ENCODE data around the gene FOXP1. TPM values are rescaled to one million over a fixed set of nuclear protein-coding genes. Genes with fewer than 3 reads are reported as not detected.

FOXP1 gene
- total and polyA plus RNA-seq, 3 donors from 2014 or later, result 37.8 to 105 (median 75.9) TPM

DNA sequence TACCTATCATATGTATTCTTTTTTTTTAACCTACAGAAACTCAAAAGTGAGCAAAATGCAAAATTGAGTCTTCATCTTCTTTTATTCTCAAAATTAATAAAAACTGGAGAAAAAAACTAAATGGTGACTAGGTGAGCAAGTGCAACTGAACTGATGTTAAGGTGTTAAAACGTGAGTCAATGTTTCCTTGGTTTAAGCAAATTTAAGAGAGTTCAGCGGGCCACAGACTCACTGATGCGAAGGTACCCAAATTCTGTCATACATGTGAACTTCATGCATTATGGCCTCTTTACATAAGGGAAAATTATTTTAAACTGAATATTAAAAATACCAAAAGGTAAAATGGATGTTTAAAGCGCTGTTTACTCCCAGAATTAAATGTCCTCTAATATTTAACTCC lies 206.6 kb downstream of the FOXP1 start:
- 83 to 96% methylated on average over 4 of the region's 4 CpGs for WGBS, 2 donors

DNA sequence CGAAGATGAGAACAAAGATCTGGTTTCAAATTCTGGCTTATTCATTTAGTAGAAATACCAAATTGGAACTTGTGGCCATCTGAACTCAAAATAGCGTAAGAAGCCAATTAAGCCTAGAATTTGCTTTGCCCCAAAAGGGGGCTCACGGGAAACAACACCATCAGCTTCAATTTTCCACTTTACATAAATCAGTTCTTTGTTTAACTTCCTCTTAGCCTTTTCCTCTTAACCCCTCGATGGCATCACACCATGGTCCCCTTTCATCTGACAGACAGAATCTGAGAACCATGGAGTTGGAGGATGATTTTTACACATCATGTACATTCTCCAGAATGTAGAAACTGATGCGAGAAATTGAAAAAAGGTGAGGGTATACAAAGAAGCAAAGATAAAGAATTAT lies 207.0 kb downstream of the FOXP1 start:
- no peaks in the 10 kb centered on the region for H3K27me3 ChIP-seq
- 88 to 95% methylated on average over 5 of the region's 5 CpGs for WGBS, 2 donors
- no peak overlapping the region for H3K27ac ChIP-seq
- TF ChIP-seq POLR2A (IDR thresholded peaks at IDR 0.05), result no peak
- TF ChIP-seq, protein P1, sequence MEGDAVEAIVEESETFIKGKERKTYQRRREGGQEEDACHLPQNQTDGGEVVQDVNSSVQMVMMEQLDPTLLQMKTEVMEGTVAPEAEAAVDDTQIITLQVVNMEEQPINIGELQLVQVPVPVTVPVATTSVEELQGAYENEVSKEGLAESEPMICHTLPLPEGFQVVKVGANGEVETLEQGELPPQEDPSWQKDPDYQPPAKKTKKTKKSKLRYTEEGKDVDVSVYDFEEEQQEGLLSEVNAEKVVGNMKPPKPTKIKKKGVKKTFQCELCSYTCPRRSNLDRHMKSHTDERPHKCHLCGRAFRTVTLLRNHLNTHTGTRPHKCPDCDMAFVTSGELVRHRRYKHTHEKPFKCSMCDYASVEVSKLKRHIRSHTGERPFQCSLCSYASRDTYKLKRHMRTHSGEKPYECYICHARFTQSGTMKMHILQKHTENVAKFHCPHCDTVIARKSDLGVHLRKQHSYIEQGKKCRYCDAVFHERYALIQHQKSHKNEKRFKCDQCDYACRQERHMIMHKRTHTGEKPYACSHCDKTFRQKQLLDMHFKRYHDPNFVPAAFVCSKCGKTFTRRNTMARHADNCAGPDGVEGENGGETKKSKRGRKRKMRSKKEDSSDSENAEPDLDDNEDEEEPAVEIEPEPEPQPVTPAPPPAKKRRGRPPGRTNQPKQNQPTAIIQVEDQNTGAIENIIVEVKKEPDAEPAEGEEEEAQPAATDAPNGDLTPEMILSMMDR (IDR thresholded peaks at IDR 0.05), result no peak
- H3K4me3 ChIP-seq, result no peak overlapping the region
- H3K4me1 ChIP-seq, result no peaks in the 10 kb centered on the region
- no peak for DNase-seq
- no peaks in the 10 kb centered on the region for H3K36me3 ChIP-seq (ENCODE audit: low read depth, missing control alignments)
- intact Hi-C loops (cut with DNase I; ENCODE audit: low total_unique reads), result no loop called here
- H3K9me3 ChIP-seq, result no peaks in the 10 kb centered on the region

More for the DNA sequence above, 206.6 kb downstream of the FOXP1 start:
- no peaks in the 10 kb centered on the region for H3K9me3 ChIP-seq
- H3K4me3 ChIP-seq, result no peak overlapping the region
- intact Hi-C loops (cut with DNase I; ENCODE audit: low total_unique reads), result no loop called here
- H3K27ac ChIP-seq, result no peak overlapping the region
- TF ChIP-seq, protein P1 (IDR thresholded peaks at IDR 0.05), result no peak
- TF ChIP-seq POLR2A (IDR thresholded peaks at IDR 0.05), result no peak
- DNase-seq, result no peak
- no peaks in the 10 kb centered on the region for H3K27me3 ChIP-seq
- no peaks in the 10 kb centered on the region for H3K4me1 ChIP-seq
- H3K36me3 ChIP-seq (ENCODE audit: low read depth, missing control alignments), result no peaks in the 10 kb centered on the region

DNA sequence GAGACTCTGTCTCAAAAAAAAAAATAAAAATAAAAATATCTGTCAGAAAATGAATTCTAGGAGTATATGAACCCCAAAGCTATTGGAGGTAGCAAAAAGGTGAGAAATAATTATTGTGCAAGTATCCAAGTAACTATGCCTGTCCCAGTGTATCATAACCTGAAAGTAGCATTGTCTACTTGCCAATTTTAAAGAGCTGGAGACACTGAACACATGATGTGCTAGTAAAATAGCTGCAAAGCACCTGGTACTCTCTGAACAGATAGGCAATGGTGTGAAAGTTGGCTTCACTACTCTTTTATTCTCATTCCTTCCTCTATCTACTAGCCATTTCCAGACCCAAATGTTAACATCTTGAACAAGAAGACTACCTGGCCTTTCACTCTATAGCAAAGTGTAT lies 208.9 kb downstream of the FOXP1 start:
- Histone ChIP-seq H3K36me3 (ENCODE audit: low read depth, missing control alignments) (no peaks in the 10 kb centered on the region), H3K27me3 (no peaks in the 10 kb centered on the region), H3K27ac (no peak overlapping the region), H3K4me1 (no peaks in the 10 kb centered on the region), H3K9me3 (no peaks in the 10 kb centered on the region), H3K4me3 (no peak overlapping the region)
- DNase-seq, result no peak
- TF ChIP-seq POLR2A (IDR thresholded peaks at IDR 0.05), result no peak
- TF ChIP-seq, protein P1 (IDR thresholded peaks at IDR 0.05), result no peak
- intact Hi-C loops (cut with DNase I; ENCODE audit: low total_unique reads), result no loop called here

DNA sequence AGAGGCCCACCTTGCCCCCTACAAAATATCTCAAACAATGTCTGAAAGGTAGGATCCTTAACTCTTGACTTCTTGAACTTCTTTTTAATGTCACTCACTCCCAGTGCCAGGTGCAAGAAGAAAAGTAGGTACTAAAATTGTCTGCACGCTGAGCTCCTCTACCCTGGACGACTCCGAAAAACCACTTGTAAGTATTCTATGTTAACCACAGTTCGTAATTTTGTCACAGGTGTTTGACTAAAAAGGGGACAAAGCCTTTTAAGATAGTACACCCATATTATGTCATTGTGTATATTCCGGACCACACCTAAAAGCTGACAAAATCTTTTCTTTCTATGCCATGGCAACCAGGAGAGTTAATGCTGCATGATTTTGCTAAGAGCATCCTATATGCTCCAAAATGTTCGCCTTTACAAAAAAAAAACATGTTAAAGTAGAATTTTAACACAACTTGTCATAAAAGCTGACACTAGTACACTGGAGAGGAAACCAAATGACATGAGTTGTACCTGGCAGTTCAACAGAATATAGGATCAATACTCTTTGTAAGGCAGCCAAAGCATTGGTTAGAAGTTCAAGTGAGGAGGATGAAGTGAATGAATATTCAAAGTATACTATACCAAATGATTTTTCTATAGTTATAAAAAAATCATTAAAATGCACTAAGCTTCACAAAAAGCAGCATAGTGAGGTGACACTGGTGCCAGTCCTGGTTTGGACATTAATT lies 210.5 kb downstream of the FOXP1 start:
- Histone ChIP-seq H3K27me3 (no peaks in the 10 kb centered on the region), H3K4me3 (no peak overlapping the region), H3K36me3 (ENCODE audit: low read depth, missing control alignments) (no peaks in the 10 kb centered on the region), H3K4me1 (no peaks in the 10 kb centered on the region), H3K9me3 (no peaks in the 10 kb centered on the region), H3K27ac (no peak overlapping the region)
- TF ChIP-seq, protein P1 (IDR thresholded peaks at IDR 0.05), result no peak
- TF ChIP-seq POLR2A (IDR thresholded peaks at IDR 0.05), result no peak
- no peak for DNase-seq
- WGBS, 2 donors, result 94 to 97% methylated on average over 6 of the region's 6 CpGs
- intact Hi-C loops (cut with DNase I; ENCODE audit: low total_unique reads), result no loop called here

DNA sequence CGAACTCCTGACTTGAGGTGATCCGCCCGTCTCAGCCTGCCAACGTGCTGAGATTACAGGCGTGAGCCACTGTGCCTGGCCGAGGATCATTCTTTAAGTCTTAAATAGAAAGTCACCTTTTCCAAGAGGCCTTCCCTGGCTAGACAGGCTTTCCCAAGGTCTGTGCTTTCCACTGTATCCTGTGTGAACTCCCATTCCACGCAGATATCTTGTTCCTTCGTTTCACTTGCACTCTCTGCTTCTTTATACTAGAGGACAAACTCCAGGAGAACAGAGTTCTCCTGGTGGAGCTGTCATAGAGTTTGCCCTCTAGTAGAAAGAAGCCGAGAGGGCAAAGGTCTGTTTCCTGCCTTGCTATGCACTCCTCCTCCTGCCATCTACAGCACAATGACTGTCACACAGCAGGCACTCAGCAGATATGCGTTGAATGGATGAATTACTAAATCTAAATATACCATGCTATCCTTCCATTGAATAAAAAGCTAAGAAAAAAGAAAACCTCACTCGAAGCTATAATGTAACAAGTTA lies 211.2 kb downstream of the FOXP1 start:
- no peaks in the 10 kb centered on the region for H3K27me3 ChIP-seq
- no peak for DNase-seq
- no peaks in the 10 kb centered on the region for H3K4me1 ChIP-seq
- WGBS, 2 donors, result 82 to 89% methylated on average over 11 of the region's 11 CpGs
- no peaks in the 10 kb centered on the region for H3K9me3 ChIP-seq
- H3K27ac ChIP-seq, result no peak overlapping the region
- no peak for TF ChIP-seq POLR2A (IDR thresholded peaks at IDR 0.05)
- TF ChIP-seq, protein P1 (IDR thresholded peaks at IDR 0.05), result no peak
- no peaks in the 10 kb centered on the region for H3K36me3 ChIP-seq (ENCODE audit: low read depth, missing control alignments)
- intact Hi-C loops (cut with DNase I; ENCODE audit: low total_unique reads), result no loop called here
- no peak overlapping the region for H3K4me3 ChIP-seq
